OCI-LY7 (cell line): ENCODE measurements around the gene EIF4E1B. TPM values are rescaled to one million over a fixed set of nuclear protein-coding genes. Genes with fewer than 3 reads are reported as not detected.

Experiments used
- BruUV-seq: library from RNA; stranded (reverse); fragments of 400-500 nt; replicated peaks from 2 replicates; lab custom pipeline; 2021; lab: Mats Ljungman, UMichigan
- CTCF ChIA-PET: fragments of 300-600 bp; sonication (Branson Sonifier 250); formaldehyde crosslinking; loops from one replicate; lab custom pipeline; 2022; ENCODE audit warnings: antibody characterized with exemption; ENCODE audit not compliant: unreplicated experiment; lab: Charles Lee
- POLR2A ChIA-PET: fragments of 300-600 bp; sonication (Branson Sonifier 250); formaldehyde crosslinking; loops from one replicate; lab custom pipeline; 2022; ENCODE audit warnings: antibody characterized with exemption; lab: Charles Lee
- DNase-seq: peaks from one replicate; pipeline ENCODE4 v3.0.0-alpha.2; 2015; ENCODE audit warnings: low spot score
- H2AFZ ChIP-seq: fragments of 200-600 bp; sonication (generic), shearing (Covaris generic); 2 replicates; pipeline ENCODE4 v1.6.1; 2014; ENCODE audit warnings: mild to moderate bottlenecking, antibody characterized with exemption, low read length, moderate library complexity
- H3K27ac ChIP-seq: fragments of 200-600 bp; sonication (generic); 2 replicates; pipeline ENCODE4 v1.5.1; 2014; ENCODE audit warnings: mixed run types, low read depth, mild to moderate bottlenecking, moderate library complexity, low read length, inconsistent platforms; ENCODE audit not compliant: poor library complexity, severe bottlenecking
- H3K36me3 ChIP-seq: fragments of 200-600 bp; sonication (generic); 2 replicates; pipeline ENCODE4 v1.6.1; 2014; ENCODE audit warnings: mild to moderate bottlenecking, antibody characterized with exemption, low read length, moderate library complexity, mixed read lengths; ENCODE audit not compliant: insufficient read depth
- H3K4me1 ChIP-seq: fragments of 200-600 bp; sonication (generic); 2 replicates; pipeline ENCODE4 v1.5.1; 2014; ENCODE audit warnings: mild to moderate bottlenecking, low read length; ENCODE audit not compliant: insufficient read depth, poor library complexity, severe bottlenecking
- H3K4me2 ChIP-seq: fragments of 200-600 bp; sonication (generic); 2 replicates; pipeline ENCODE4 v1.6.1; 2014; ENCODE audit warnings: mild to moderate bottlenecking, low read length
- H3K4me3 ChIP-seq: fragments of 200-600 bp; sonication (generic); 2 replicates; pipeline ENCODE4 v1.5.1; 2014; ENCODE audit warnings: mild to moderate bottlenecking, low read depth, low read length; ENCODE audit not compliant: poor library complexity, severe bottlenecking
- H3K79me2 ChIP-seq: fragments of 200-600 bp; sonication (generic); 2 replicates; pipeline ENCODE4 v1.6.1; 2016; ENCODE audit warnings: low read depth, mild to moderate bottlenecking, low read length, moderate library complexity, mixed read lengths; ENCODE audit not compliant: insufficient read depth
- H3K9me2 ChIP-seq: fragments of 200-600 bp; sonication (generic); 2 replicates; pipeline ENCODE4 v1.6.1; 2016; ENCODE audit warnings: mild to moderate bottlenecking, low read length, mixed read lengths; ENCODE audit not compliant: insufficient read depth
- H3K9me3 ChIP-seq: fragments of 200-600 bp; sonication (generic); 2 replicates; pipeline ENCODE4 v1.6.1; 2014; ENCODE audit warnings: mild to moderate bottlenecking, mixed run types, low read length, mixed read lengths
- H4K20me1 ChIP-seq: fragments of 200-600 bp; sonication (generic); 2 replicates; pipeline ENCODE4 v1.6.1; 2014; ENCODE audit warnings: mild to moderate bottlenecking, antibody characterized with exemption, low read length, moderate library complexity, mixed read lengths; ENCODE audit not compliant: insufficient read depth
- EZH2phosphoT487 ChIP-seq: fragments of 200-600 bp; sonication (generic); IDR thresholded peaks from 2 replicates; pipeline ENCODE4 v1.6.1; 2018; ENCODE audit warnings: low read depth, borderline replicate concordance, mild to moderate bottlenecking, mixed run types, antibody characterized with exemption, low read length, moderate library complexity, mixed read lengths
- intact Hi-C: fragments of 100-400 bp; cut with micrococcal nuclease; formaldehyde crosslinking; loops from one replicate; pipeline ENCODE4 v1.10.0; 2022; ENCODE audit not compliant: unreplicated experiment
- total RNA-seq, 2 experiments: library from RNA; depleted of rRNA in 1 of 2; stranded (reverse); fragments of >200 nt in 1 of 2; shearing (Covaris generic) in 1 of 2; gene quantifications; 2 replicates each; pipeline ENCODE4 v1.2.3, GENCODE V29; 2014 to 2022
- TF ChIP-seq, protein P1 (sequence below): fragments of 200-600 bp; sonication (generic); conservative IDR thresholded peaks from 2 replicates; pipeline ENCODE4 v1.5.1; 2014; ENCODE audit warnings: mild to moderate bottlenecking, antibody characterized with exemption, low read length, moderate library complexity, mixed read lengths

EIF4E1B gene
- total RNA-seq, 2 experiments from 2014 or later = 0.16 to 2.4 TPM

DNA sequence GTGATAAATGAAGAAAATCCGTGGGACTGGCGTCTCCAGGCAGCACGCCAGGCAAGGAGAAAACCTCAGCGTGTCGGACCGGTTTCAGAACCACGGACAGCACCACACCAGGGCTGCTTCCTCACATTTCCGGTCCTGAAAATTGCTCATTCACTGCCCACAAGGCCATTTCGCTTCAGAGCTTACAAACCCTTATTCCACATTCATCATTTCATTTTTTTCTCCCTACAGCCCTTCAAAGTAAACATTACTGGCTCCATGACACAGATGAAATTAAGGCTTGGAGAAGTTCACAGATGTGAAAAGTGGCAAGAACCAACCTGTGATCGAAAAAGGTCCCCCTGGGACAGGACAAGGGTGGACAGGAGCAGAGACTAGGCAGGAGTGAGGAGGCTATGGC, 19.0 kb upstream of the EIF4E1B start:
- ChIA-PET CTCF (no interaction called here), POLR2A (no interaction called here)
- TF ChIP-seq EZH2phosphoT487 = no peak
- TF ChIP-seq, protein P1, sequence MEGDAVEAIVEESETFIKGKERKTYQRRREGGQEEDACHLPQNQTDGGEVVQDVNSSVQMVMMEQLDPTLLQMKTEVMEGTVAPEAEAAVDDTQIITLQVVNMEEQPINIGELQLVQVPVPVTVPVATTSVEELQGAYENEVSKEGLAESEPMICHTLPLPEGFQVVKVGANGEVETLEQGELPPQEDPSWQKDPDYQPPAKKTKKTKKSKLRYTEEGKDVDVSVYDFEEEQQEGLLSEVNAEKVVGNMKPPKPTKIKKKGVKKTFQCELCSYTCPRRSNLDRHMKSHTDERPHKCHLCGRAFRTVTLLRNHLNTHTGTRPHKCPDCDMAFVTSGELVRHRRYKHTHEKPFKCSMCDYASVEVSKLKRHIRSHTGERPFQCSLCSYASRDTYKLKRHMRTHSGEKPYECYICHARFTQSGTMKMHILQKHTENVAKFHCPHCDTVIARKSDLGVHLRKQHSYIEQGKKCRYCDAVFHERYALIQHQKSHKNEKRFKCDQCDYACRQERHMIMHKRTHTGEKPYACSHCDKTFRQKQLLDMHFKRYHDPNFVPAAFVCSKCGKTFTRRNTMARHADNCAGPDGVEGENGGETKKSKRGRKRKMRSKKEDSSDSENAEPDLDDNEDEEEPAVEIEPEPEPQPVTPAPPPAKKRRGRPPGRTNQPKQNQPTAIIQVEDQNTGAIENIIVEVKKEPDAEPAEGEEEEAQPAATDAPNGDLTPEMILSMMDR = no peak
- no peak overlapping the region for H3K4me2 ChIP-seq
- H4K20me1 ChIP-seq = no peaks in the 10 kb centered on the region
- H3K9me3 ChIP-seq = no peaks in the 10 kb centered on the region
- H3K36me3 ChIP-seq = no peaks in the 10 kb centered on the region
- intact Hi-C loops = no loop called here
- H3K9me2 ChIP-seq = no peaks in the 10 kb centered on the region
- H3K27ac ChIP-seq = no peak overlapping the region
- peaks cover 14% of the 10 kb centered on the region for H3K4me1 ChIP-seq
- peak; percentile 51 for DNase-seq
- no TSS peak for BruUV-seq
- no peaks in the 10 kb centered on the region for H3K79me2 ChIP-seq
- no peak overlapping the region for H3K4me3 ChIP-seq
- H2AFZ ChIP-seq = no peak overlapping the region

DNA sequence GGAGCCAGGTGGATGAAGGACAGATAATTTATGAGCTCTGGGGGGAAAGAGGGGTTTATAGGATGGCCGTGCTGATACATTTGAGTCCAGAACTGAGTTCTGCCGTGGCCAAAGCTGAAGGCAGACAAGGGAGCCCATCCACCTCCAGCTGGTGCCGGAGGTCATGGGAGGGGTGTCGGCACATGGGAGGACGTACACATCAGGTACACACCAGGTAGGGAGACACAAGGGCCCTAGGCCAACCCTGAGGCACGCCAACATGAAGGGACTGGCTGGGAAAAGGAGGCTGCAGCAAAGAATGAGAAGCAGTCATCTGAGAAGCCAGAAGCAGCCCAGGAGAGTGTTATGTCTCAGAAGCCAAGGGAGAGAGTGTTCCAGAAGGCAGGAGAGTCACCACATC, 18.5 kb upstream of the EIF4E1B start:
- TF ChIP-seq EZH2phosphoT487 = no peak
- TF ChIP-seq, protein P1 = no peak
- H3K4me1 ChIP-seq = peaks cover 14% of the 10 kb centered on the region
- ChIA-PET POLR2A (no interaction called here), CTCF (no interaction called here)
- H3K4me2 ChIP-seq = no peak overlapping the region
- no peak overlapping the region for H3K4me3 ChIP-seq
- H4K20me1 ChIP-seq = no peaks in the 10 kb centered on the region
- no peak for DNase-seq
- BruUV-seq = no TSS peak
- no peaks in the 10 kb centered on the region for H3K36me3 ChIP-seq
- H3K9me2 ChIP-seq = no peaks in the 10 kb centered on the region
- H3K27ac ChIP-seq = no peak overlapping the region
- intact Hi-C loops = no loop called here
- no peaks in the 10 kb centered on the region for H3K9me3 ChIP-seq
- H3K79me2 ChIP-seq = no peaks in the 10 kb centered on the region
- H2AFZ ChIP-seq = no peak overlapping the region

DNA sequence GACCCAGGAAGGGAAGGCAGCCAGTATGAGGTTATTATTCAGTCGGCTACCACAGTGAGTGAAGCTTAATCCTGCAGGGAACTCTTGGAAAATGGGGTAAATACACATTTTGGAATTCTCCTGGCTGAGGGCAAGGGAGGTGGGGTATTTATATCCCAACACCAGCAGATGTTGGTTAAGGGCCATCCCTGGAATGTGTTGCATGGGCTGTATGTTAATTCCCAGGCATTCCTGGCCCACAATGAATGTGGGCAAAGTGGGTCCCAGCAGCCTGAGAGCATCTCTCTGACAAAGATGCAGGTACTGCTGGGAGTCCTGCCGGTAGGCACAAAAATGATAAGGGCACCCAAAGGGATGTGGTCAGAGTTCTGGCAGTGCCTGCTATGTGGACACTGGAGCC, 17.6 kb upstream of the EIF4E1B start:
- TF ChIP-seq, protein P1 = no peak
- TF ChIP-seq EZH2phosphoT487 = no peak
- Histone ChIP-seq H3K4me2 (no peak overlapping the region), H3K4me1 (peaks cover 14% of the 10 kb centered on the region), H3K9me2 (no peaks in the 10 kb centered on the region), H2AFZ (no peak overlapping the region), H3K79me2 (no peaks in the 10 kb centered on the region), H3K36me3 (no peaks in the 10 kb centered on the region), H4K20me1 (no peaks in the 10 kb centered on the region), H3K9me3 (no peaks in the 10 kb centered on the region), H3K27ac (no peak overlapping the region), H3K4me3 (no peak overlapping the region)
- CTCF ChIA-PET = no interaction called here
- POLR2A ChIA-PET = interaction anchor here (1.4 kb wide), 1 partner anchor 18 kb away, joined by 4 read pairs; the partner anchor contains the start of genes EIF4E1B and SNCB
- DNase-seq = no peak
- no TSS peak for BruUV-seq
- intact Hi-C loops = no loop called here
